Activated B cell treated with CpG ODN at 0.5 μM for 24 hours (primary cell): ENCODE results near the gene PRRC2A. TPM values are rescaled to one million over a fixed set of nuclear protein-coding genes. Genes with fewer than 3 reads are reported as not detected.

Experiments
- ATAC-seq: fragments of 200-7000 bp; cut with Tn5 transposase; one replicate; pipeline ENCODE4 v1.10.0; 2021; ENCODE audit warnings: low read depth, mild to moderate bottlenecking, moderate library complexity
- CTCF ChIA-PET: fragments of 350-600 bp; sonication (Branson Sonifier 250); formaldehyde crosslinking; loops from one replicate; lab custom pipeline; 2021; ENCODE audit warnings: antibody characterized with exemption; lab: Charles Lee
- POLR2A ChIA-PET: fragments of 350-600 bp; sonication (Branson Sonifier 250); formaldehyde crosslinking; loops from one replicate; lab custom pipeline; 2021; ENCODE audit warnings: antibody characterized with exemption; lab: Charles Lee
- DNase-seq: peaks from one replicate; pipeline ENCODE4 v3.0.0; 2022
- H3K27ac Mint-ChIP-seq: one replicate; pipeline ENCODE4 v1.8.0; 2020; ENCODE audit warnings: mixed read lengths
- H3K27me3 Mint-ChIP-seq: one replicate; pipeline ENCODE4 v1.8.0; 2021; ENCODE audit warnings: mixed read lengths
- H3K36me3 Mint-ChIP-seq: one replicate; pipeline ENCODE4 v1.8.0; 2021; ENCODE audit warnings: low read depth, mixed read lengths
- H3K4me1 Mint-ChIP-seq: one replicate; pipeline ENCODE4 v1.8.0; 2021; ENCODE audit warnings: mixed read lengths
- H3K4me3 Mint-ChIP-seq: one replicate; pipeline ENCODE4 v1.8.0; 2020; ENCODE audit warnings: mild to moderate bottlenecking, mixed read lengths
- H3K9me3 Mint-ChIP-seq: one replicate; pipeline ENCODE4 v1.8.0; 2020; ENCODE audit warnings: mixed read lengths
- CTCF ChIP-seq: fragments of 200-600 bp; IDR thresholded peaks from one replicate; pipeline ENCODE4 v1.8.0; 2022; ENCODE audit warnings: antibody characterized with exemption, mild to moderate bottlenecking
- intact Hi-C: fragments of 100-400 bp; cut with micrococcal nuclease; formaldehyde crosslinking; loops from one replicate; pipeline ENCODE4 v1.15.1; 2024
- total RNA-seq: library from RNA; stranded (reverse); gene quantifications from 2 replicates; pipeline ENCODE4 v1.2.3, GENCODE V29; 2022

PRRC2A gene
- total RNA-seq, 1 donor from 2014 or later: 283 TPM

DNA sequence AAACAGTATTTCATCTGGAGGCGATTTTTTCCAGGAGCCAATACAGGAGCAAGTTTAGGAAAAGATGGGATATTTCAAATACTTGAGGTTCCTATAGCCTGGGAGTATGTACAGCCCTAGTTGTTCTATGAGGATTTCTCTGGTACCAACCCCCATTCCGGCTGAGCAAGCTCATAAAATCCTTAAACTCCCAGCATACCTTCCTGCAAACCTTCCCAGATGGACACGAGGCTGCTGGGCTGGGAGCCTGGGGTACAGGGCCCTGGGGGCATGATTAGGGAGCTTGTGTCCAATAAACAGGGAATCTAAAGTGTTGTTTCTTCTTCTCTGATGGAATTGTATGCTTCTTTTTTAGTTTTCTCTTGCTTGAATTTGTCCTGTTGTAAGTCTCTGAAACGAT, 1.5 kb downstream of the PRRC2A start:
- H3K4me1 Mint-ChIP-seq: peaks cover 27% of the 10 kb centered on the region
- DNase-seq: no peak
- H3K9me3 Mint-ChIP-seq: peaks cover 1% of the 10 kb centered on the region
- peak overlapping the region; percentile 86 for H3K4me3 Mint-ChIP-seq
- POLR2A ChIA-PET: interaction anchor here (0.5 to 2.9 kb wide), 16 partner anchors 9 to 1007 kb away, joined by 3 to 21 read pairs (median 6); partner anchors contain the start of genes BAG6, DDAH2, DDX39B and GPANK1
- CTCF ChIA-PET: interaction anchor here (1.1 to 1.3 kb wide), 2 partner anchors 24 to 71 kb away, joined by 4 to 5 read pairs; no protein-coding TSS in a partner anchor
- intact Hi-C loops: loop anchor here (2.0 to 5.0 kb wide), 5 partner anchors 41 to 1065 kb away; partner anchors contain the start of genes CLIC1, GNL1, NELFE and PRR3
- ATAC-seq: no peak
- H3K36me3 Mint-ChIP-seq: peaks cover 60% of the 10 kb centered on the region
- TF ChIP-seq CTCF: no peak
- H3K27me3 Mint-ChIP-seq: no peaks in the 10 kb centered on the region
- H3K27ac Mint-ChIP-seq: peak overlapping the region; percentile 95

- no peaks in the 10 kb centered on the region for H3K27me3 Mint-ChIP-seq
- peak overlapping the region; percentile 95 for H3K27ac Mint-ChIP-seq
- H3K9me3 Mint-ChIP-seq: peaks cover 1% of the 10 kb centered on the region
- ChIA-PET POLR2A (interaction anchor here (0.6 to 1.9 kb wide), 9 partner anchors 9 to 160 kb away, joined by 3 to 21 read pairs (median 3); partner anchors contain the start of genes BAG6 and NCR3), CTCF (interaction anchor here (1.3 kb wide), 1 partner anchor 24 kb away, joined by 5 read pairs; no protein-coding TSS in a partner anchor)
- TF ChIP-seq CTCF: no peak
- peaks cover 66% of the 10 kb centered on the region for H3K36me3 Mint-ChIP-seq
- H3K4me1 Mint-ChIP-seq: peaks cover 27% of the 10 kb centered on the region
- intact Hi-C loops: loop anchor here (5.0 kb wide), 1 partner anchor 115 kb away; the partner anchor contains the start of gene CLIC1
- peak overlapping the region; percentile 86 for H3K4me3 Mint-ChIP-seq
- DNase-seq: no peak
- no peak for ATAC-seq
Observed at GRCh38 chr6:31622684-31623091, 2.2 kb downstream of the PRRC2A start.

GRCh38 chr6:31624070-31624469, 3.6 kb downstream of the PRRC2A start:
- ChIA-PET CTCF (no interaction called here), POLR2A (interaction anchor here (0.6 to 3.6 kb wide), 3 partner anchors 13 to 258 kb away, joined by 3 to 15 read pairs (median 9); partner anchors contain the start of gene BAG6)

GRCh38 chr6:31626952-31627351, 6.4 kb downstream of the PRRC2A start:
- Mint-ChIP-seq H3K36me3 (peaks cover 94% of the 10 kb centered on the region), H3K27ac (peak overlapping the region; percentile 52), H3K9me3 (no peaks in the 10 kb centered on the region), H3K4me1 (peaks cover 9% of the 10 kb centered on the region), H3K4me3 (no peak overlapping the region), H3K27me3 (no peaks in the 10 kb centered on the region)
- CTCF ChIA-PET: interaction anchor here (0.7 to 1.1 kb wide), 2 partner anchors 29 to 76 kb away, joined by 4 to 5 read pairs; no protein-coding TSS in a partner anchor
- intact Hi-C loops: no loop called here
- POLR2A ChIA-PET: interaction anchor here (0.6 to 3.6 kb wide), 2 partner anchors 25 to 76 kb away, joined by 3 to 15 read pairs; partner anchors contain the start of genes ABHD16A and BAG6
- TF ChIP-seq CTCF: no peak
- ATAC-seq: no peak
- DNase-seq: no peak

More at GRCh38 chr6:31624070-31624469, 3.6 kb downstream of the PRRC2A start:
- no peak for TF ChIP-seq CTCF
- Mint-ChIP-seq H3K27me3 (no peaks in the 10 kb centered on the region), H3K4me3 (no peak overlapping the region), H3K36me3 (peaks cover 80% of the 10 kb centered on the region), H3K9me3 (peaks cover 1% of the 10 kb centered on the region), H3K27ac (no peak overlapping the region), H3K4me1 (peaks cover 27% of the 10 kb centered on the region)
- intact Hi-C loops: loop anchor here (5.0 kb wide), 1 partner anchor 113 kb away; the partner anchor contains the start of gene CLIC1
- ATAC-seq (no peak), DNase-seq (no peak)

DNA sequence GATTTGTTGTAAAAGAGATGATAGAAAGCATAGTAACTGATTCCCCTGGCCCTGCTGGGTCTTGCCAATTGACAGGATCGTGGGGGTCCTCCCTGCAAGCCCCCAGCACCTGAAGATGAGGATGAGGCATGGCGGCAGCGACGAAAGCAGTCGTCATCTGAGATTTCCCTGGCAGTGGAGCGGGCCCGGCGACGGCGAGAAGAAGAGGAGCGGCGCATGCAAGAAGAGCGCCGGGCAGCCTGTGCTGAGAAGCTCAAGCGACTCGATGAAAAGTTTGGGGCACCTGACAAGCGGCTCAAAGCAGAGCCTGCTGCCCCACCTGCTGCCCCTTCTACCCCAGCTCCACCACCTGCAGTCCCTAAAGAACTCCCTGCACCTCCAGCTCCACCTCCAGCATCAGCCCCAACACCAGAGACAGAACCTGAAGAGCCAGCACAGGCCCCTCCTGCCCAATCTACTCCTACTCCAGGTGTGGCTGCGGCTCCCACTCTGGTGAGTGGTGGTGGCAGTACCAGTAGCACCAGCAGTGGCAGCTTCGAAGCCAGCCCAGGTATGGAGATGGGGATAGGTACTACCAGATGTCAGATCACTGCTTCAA, 7.3 kb downstream of the PRRC2A start:
- CTCF ChIA-PET: no interaction called here
- Mint-ChIP-seq H3K27me3 (no peaks in the 10 kb centered on the region), H3K4me3 (no peak overlapping the region), H3K27ac (no peak overlapping the region), H3K36me3 (peaks cover 93% of the 10 kb centered on the region), H3K9me3 (no peaks in the 10 kb centered on the region), H3K4me1 (peaks cover under 1% of the 10 kb centered on the region)
- intact Hi-C loops: no loop called here
- ATAC-seq: no peak
- POLR2A ChIA-PET: interaction anchor here (0.5 kb wide), 1 partner anchor 43 kb away, joined by 4 read pairs; no protein-coding TSS in a partner anchor
- TF ChIP-seq CTCF: no peak
- DNase-seq: no peak
